GM21447 (cell line): ENCODE results near the gene ERBB4.
"Not testable (repeated sequence)": the region's sequence is repeated elsewhere in the genome, so short reads cannot be mapped to it uniquely, and the experiment has no call there.

ENCODE experiments used
- ATAC-seq: cut with Tn5 transposase; IDR thresholded peaks from one replicate; pipeline ENCODE4 v1.9.1; 2021; ENCODE audit not compliant: unreplicated experiment

ERBB4 gene

DNA sequence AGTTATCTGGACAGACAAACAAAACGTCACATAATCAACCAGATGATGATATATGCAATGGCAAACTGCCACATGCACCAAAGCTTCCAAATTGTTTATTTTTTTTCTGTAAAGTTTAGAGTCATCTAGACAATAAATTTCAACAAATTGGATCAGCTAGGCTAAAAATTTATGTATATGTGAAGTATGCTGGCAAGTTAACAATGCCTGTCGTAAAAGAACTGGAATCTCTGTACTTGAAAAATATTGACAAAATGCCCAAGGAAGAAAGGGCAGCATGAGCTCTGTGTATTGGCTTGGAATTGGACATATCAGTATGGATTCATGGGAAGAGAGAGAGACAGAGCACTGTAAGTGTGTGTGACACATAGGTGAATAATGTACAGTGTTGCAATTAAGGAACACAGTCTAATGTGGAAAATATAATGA, 309.8 kb downstream of the ERBB4 start:
- ATAC-seq: no peak

DNA sequence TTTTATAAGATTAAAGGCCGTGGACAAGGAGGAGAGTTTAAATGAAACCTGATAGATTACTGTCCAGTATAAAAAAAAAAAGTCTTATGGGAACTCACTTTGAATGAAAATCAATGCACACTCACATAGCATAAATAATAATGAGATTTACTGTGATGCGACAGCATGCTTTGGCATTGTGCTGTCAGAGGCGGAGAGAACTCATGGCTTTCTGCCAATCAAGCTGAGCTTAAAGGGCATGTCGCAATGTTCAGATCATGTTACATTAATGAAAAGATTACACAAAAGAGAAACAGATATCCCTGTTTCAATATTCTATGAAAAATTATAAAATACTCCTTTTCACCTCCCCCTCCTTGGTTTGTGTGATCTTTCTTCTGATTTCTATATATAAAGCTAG, 310.8 kb downstream of the ERBB4 start:
- no peak for ATAC-seq

DNA sequence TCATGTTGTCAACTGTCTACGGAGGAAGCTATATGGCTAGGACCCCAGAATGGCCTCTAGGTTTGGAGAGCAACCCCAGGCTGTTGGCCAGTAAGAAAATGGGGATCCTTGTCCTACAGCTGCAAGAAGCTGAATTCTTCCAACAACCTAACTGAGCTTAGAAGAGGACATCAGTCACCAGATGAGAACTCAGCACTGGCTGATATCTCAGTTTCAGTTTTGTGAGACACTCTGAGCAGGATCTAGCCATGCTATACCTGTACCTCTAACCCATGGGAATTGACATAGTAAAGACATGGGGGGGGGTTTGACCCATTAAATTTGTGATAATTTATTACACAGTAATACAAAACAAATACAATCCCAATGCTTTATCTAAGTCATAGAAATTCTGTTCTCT, 312.5 kb downstream of the ERBB4 start:
- no peak for ATAC-seq

DNA sequence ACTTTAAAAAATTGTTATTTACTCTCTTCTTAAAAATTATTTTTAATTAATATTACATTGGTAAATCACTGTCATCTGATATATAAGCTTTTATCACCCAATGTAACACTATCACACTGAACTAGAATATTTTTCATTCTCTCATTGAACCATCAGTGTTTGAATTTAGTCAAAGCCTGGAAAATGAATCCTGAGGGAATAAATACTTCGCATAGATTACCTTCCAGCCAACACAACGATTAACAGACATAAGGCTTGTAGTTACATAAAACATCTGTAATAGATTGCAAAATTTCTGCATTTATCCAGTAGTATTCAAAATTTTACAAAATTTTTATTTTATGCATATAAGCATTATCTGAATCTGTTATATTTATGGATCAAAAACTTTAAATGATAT, 314.9 kb downstream of the ERBB4 start:
- ATAC-seq: no peak

DNA sequence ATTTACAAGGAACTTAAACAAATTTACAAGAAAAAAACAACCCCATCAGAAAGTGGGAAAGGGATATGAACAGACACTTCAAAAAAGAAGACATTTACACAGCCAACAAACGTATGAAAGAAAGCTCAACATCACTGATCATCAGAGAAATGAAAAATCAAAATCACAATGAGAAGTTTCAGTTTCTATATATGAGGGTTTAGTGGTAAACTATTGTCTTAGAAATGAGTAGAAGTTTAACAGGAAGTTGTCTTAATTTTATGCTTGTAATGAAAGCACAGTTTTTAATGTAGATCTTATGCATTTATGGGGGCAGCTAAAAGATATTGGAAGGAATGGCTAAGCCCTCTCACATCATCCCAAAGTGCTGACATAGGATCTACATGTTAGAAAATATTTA, 325.4 kb downstream of the ERBB4 start:
- ATAC-seq: no peak

DNA sequence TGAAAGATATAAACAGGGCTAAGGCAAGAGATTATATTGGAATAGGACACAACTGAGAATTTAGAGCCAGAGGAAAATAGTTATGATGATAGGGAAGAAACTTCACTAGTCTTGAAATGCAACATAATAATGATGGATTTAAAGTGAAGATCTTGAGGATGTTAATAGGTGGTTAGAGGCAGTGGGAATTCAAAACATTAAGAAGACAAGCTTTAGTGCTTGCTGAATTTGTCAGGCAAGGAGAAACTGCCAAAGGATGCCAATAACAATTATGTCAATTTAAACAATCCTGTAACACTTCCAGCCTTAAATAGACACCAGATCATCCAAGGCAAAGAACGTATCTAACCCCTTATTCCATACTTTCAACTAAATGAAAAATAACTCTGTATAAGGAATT, 330.1 kb downstream of the ERBB4 start:
- ATAC-seq: no peak

DNA sequence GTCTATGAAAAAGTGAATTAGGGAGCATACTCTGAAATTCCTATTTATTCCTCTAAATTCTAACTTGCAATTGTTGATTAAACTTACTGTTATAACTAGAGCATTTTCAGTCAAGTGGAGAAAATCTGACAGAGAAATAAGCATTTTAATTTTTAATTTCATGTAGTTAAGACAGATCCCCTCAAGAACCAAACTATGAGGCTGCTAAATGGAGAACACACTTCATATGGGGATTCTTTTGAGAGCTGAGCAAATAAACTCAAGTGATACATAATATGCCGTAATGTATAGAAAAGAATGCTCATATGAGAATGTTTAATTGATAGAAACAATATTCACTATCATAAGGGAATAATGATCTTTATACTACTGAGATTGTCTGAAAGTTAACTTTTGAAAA, 340.8 kb downstream of the ERBB4 start:
- ATAC-seq: no peak

DNA sequence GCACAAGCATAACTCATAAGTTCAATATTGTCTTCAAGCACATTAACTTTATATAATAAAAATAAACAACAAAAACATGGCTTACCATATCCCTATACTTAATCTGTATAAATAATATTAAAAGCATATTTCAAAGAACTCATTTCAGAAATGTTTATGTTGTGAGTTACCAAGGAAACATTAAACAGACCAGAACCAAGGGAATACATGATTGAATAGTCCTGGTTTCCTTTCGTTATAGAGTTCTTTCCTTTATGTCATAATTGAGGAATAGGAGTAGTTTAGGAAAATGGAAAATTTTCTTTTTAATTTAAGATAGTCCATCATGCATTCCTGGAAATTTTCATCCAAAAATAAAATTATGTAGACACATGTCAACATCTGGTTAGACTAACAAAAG, 343.0 kb downstream of the ERBB4 start:
- no peak for ATAC-seq

DNA sequence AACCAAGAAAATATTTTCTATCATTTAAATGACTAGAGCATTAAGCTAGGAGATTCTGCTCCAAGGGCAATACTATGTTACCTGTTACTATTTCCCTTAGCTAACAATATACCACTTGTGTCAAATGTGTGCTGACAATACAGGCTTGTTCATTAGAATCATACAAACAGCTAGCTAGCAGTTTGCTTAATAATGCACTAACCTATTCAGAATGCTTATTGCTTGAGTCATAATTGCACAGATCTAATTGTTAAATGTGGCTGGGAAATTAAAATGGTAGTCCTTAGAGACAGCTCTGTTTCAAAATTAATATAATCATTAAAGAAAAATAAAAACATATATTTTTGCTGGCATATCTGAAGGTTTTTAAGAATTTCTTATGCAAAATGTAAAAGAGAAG, 344.2 kb downstream of the ERBB4 start:
- ATAC-seq: no peak

DNA sequence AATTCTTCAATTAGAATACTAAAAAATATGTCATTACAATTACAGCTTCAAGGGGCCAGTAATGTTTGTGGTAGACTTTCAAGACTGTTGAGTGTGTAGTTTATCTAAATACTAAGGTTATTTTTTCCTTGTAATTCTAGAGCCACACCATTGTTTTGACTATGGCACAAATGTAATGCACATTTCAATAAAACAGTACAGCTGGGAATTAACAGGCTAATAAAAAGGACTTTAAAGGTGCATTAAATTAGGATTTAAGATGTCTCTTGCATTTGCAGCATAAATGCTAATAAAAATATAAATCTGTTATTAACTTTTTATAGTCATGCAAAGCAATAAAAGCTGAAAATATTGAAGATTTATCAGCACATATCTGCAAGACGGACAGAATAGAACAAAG, 344.8 kb downstream of the ERBB4 start:
- no peak for ATAC-seq

DNA sequence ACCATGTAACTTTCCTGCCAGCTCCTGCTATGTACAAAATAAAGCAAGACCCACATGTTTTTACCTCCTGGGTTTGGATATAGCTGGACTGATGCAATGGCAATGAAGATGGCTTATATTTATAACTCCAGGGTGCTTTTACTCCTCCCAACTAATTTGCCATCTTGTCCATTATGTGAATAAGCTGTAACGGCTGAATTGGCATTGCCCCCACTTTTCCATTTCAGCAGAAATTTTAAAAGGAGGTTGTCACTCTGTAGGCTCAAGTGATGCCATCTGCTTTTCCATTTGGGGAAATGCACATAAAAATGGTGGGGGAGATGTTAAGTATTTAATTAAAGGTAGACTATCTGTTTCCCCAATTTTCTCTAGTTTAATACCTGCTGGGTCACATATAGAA, 345.5 kb downstream of the ERBB4 start:
- ATAC-seq: no peak

DNA sequence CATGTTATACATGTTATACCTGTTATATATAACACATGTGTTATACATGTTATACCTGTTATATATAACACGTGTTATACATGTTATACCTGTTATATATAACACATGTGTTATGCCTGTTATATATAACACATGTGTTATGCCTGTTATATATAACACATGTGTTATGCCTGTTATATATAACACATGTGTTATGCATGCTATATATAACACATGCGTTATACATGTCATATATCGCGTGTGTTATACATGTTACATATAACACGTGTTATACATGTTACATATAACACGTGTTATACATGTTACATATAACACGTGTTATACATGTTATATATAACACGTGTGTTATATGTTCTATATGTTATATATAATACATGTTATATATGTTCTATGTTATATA, 347.2 kb downstream of the ERBB4 start:
- not testable (repeated sequence) for ATAC-seq

DNA sequence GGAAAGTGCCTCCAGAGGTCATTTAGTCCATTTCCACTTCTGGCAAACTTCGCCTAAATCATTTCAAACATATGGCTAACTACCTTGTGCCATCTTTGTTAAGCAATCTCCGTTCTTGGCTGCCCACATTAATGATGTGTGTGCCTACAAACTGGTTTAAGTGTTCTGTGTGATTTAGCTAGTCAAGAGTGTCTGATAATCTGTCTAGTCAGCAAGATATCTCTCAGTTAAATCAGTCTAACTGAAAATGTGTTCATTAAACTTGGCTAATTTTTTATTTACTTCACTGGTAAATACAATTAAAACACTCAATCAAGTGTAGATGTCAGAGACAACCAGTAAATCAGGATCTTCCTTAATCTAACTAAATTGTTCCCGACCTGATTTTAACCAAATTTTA, 352.4 kb downstream of the ERBB4 start:
- no peak for ATAC-seq

DNA sequence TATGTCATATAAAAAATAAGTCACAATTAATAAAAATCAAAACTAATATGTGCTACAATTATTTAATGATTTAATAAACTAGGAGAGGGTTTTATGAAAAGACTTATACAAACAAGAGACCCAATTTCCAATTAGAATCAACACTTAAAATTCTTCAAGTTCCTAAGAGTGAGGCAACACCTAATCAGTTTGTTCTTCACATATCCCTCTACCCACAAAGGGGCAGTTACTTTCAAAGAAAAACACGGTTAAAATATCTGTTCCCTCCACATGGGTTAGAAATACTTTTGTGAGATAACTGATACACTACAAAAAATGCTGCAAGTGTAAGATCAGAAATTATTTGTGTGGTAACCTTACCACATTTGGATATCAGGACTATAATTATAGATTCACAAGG, 357.0 kb downstream of the ERBB4 start:
- ATAC-seq: no peak

DNA sequence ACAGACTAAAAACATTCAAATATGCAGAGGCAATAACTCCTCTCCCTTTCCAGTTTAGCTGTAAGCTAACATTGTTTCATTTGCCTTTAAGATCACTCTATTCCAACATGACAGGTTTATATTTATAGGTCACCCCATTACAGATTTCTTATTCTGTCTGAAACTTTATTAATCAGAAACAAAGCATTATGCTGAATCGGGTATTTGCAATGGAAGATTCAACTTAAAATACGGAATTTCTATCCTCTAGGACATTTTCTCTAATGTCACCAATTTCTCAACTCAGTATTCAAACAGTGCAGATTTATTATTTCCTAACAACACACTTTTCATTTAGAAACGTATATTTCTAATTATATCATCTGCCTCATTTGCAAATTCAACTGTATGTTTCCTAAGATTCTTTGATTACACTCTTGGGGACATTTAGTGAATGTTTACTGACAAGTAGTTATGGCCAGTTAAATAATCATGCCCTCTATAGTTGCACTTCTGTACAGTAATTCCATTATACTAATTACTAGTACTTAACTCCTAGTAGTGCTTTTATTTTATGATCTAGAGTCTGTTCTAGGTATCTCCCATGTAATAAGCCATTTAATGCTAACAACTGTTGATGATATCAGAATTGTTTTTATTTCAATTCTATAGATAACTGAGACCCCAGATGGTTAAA, 358.1 kb downstream of the ERBB4 start:
- ATAC-seq: no peak

DNA sequence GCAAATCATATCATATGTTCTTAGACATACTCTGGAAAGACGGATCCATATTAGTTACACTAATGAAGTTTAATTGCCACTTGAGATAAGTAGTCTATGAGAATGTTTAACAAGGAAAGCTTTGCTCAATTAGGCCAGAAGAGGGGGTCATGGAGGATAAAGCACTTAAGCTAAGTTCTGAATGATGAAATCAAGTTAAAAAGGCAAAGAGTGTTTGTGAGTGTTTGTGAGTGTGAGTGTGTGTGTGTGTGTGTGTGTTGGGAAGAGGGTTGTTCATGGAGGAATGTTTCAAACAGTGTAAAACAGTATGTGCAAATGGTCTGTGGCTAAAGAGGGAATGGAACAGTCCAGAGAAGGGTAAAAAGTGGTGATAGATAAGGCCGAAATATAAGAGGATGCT, 360.9 kb downstream of the ERBB4 start:
- ATAC-seq: no peak

DNA sequence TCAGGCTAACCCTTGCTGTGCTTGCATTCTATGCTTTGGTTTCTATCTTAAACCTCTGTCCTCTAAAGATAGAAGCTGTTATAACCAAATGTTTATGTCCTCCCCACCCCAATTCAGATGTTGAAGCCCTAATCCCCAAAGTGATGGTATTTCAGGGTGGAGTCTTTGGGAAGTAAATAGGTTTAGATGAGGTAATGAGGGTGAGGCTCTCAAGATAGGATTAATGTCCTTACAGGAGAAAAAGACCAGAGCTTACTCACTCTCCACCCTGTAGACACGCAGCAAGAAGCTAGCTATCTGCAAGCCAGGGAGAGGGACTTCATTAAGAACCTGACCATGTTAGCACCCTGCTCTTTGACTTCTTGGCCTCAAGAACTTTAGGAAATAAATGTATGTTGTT, 362.5 kb downstream of the ERBB4 start:
- no peak for ATAC-seq

DNA sequence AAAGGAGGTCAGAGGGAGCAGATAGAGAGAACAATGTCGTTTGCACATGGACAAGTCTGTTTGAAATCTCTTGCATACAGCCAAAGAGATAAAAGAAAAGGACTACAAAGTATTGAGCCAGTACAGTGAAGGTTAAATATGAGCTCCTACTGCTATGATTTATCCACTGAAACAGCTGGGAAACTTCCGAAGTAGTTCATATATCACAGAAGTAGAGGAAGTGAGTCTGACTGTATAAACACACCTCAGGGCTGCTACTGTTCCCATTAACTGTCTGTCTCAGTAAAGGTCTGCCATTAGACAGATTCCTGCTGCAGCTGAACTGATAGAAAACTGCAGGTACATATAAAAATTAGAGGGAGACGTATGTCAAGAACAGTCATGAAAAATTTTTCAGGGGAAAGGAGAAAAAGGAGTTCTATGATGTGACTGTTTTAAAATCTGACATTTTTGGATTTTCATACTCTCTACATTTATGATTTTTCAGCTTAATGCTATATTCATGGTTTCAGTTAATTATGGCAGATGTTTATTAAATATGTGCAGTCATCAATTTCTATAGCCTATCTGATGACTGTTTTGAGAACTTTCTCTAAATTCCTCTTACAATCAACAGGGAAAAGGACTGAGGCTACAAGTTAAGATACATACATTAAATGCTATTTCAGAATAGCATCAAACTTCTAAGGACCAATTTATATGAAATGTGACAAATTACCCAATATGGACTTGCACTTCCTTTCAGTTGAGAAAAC, 364.7 kb downstream of the ERBB4 start:
- ATAC-seq: no peak

DNA sequence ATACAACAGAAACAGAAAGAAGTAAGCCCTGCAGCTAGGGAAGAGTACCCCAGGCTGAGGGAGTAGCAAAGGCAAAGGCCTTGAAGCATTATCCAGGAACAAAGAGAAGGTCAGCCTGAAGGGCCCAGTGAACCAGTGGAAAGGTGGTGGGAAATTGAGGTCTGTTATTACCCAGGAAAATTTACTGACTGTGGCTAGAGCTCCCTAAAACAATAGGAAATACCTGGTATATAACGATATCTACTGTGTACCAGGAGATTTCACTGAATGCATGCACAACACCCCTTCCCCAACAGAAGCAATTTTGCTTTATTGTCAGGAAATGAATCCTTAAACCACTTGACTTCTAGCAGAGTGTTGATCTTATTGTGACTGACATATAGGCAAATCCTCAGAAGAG, 365.3 kb downstream of the ERBB4 start:
- no peak for ATAC-seq

DNA sequence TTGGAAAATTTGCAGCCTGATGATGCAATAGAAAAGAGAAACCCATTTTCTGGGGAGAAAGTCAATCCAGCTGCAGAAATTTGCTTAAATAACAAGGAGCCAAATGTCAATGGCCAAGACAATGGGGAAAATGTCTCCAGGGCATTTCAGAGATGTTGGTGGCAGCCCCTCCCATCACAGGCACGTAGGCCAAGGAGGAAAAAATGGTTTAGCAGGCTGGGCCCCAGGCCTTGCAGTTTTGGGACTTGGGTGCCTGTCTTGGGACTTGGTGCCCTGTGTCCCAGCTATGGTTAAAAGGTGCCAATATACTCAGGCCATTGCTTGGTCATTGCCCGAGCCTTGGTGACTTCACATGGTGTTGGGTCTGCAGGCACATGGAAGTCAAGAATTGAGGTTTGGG, 368.2 kb downstream of the ERBB4 start:
- no peak for ATAC-seq

DNA sequence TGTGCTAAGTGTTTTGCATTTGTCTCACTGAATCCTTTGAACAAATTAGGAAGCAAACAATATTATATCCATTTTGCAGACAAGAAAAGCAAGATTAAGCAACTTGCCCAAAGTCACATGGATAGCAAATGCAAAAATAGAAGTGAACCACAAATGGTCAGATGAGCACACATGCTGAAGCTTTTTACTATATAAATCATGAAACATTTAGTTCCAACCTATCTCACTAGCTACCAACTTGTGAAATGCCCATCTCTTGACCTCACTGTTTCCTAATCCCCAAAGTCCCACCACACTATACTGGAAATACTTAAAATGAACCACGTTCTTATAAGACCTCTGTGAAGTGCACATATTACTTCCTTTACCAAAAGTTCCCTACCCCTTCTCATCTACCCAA, 380.5 kb downstream of the ERBB4 start:
- ATAC-seq: no peak

DNA sequence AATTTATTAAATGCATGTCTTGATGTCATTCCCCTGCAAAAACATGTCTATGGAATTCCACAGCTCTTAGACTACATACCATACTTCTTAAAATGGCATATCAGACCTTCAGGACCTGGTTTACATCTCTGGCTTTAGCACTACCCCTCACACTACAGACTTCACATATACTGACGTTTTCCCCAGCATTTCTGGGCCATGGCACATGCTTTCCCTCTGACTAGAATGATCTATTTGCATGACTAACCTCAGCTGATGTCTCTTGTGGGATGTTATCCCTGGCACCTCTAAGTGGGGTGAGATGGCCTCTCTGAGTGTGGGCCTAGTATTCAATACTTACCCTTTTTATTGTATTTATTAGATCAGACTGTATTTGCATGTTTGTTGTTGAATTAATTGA, 381.6 kb downstream of the ERBB4 start:
- ATAC-seq: no peak

DNA sequence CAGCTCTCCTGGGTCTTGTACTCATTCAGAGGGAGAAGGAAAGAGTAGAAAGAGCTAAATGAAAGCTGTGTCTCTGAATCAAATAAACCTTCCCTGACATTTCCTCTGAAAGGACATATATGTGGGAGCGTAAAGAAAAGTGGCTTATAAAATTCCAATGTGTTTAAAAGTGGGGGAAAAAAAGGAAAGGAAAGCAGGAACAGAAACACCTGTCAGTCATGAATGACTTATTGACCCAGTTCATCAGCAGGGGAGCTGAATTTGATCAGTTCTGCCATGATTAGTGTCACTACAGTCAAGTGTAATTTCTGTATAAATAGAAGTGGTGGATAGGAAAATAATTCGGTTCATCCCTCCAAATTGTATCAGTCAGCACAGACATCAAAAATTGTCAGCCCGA, 382.5 kb downstream of the ERBB4 start:
- no peak for ATAC-seq
